Activated T-helper 17 cell treated with anti-CD3 and anti-CD28 coated beads, Interleukin-2, amount 50 U/mL, for 72 hours (primary cell): ENCODE results near the gene FAM107B. TPM values are rescaled to one million over a fixed set of nuclear protein-coding genes. Genes with fewer than 3 reads are reported as not detected.
"Not testable (repeated sequence)": the region's sequence is repeated elsewhere in the genome, so short reads cannot be mapped to it uniquely, and the experiment has no call there.

ENCODE experiments used
- ATAC-seq: fragments of 150-1000 bp; cut with Tn5 transposase; replicated peaks from 2 replicates; pipeline ENCODE4 v1.10.0; 2021; ENCODE audit warnings: mild to moderate bottlenecking, moderate library complexity
- H3K27ac Mint-ChIP-seq: one replicate; pipeline ENCODE4 v1.8.0; 2022; ENCODE audit warnings: mixed read lengths
- H3K27me3 Mint-ChIP-seq: one replicate; pipeline ENCODE4 v1.8.0; 2022; ENCODE audit warnings: mixed read lengths
- H3K36me3 Mint-ChIP-seq: one replicate; pipeline ENCODE4 v1.8.0; 2022; ENCODE audit warnings: low read depth, mild to moderate bottlenecking, mixed read lengths
- H3K4me1 Mint-ChIP-seq: one replicate; pipeline ENCODE4 v1.8.0; 2022; ENCODE audit warnings: mixed read lengths
- H3K4me3 Mint-ChIP-seq: one replicate; pipeline ENCODE4 v1.8.0; 2022; ENCODE audit warnings: mild to moderate bottlenecking, mixed read lengths
- H3K9me3 Mint-ChIP-seq: one replicate; pipeline ENCODE4 v1.8.0; 2022; ENCODE audit warnings: mixed read lengths
- total RNA-seq, 2 donors: library from RNA; stranded (reverse); gene quantifications; one replicate each; pipeline ENCODE4 v1.2.3, GENCODE V29; 2022

FAM107B gene
- total RNA-seq, 2 donors from 2014 or later, result 143 to 188 TPM

GRCh38 chr10:14645239-14645960 is 129.3 kb downstream of the FAM107B start:
- Mint-ChIP-seq H3K9me3 (peaks cover 9% of the 10 kb centered on the region), H3K4me1 (peaks cover 30% of the 10 kb centered on the region), H3K27ac (peak overlapping the region; percentile 50), H3K27me3 (no peaks in the 10 kb centered on the region), H3K4me3 (peak overlapping the region; percentile 42), H3K36me3 (no peaks in the 10 kb centered on the region)
- ATAC-seq, result peak; percentile 73

- no peak for ATAC-seq
- Mint-ChIP-seq H3K27ac (no peak overlapping the region), H3K4me3 (no peak overlapping the region), H3K4me1 (peaks cover 9% of the 10 kb centered on the region), H3K36me3 (no peaks in the 10 kb centered on the region), H3K9me3 (peaks cover 12% of the 10 kb centered on the region), H3K27me3 (no peaks in the 10 kb centered on the region)
Measured at GRCh38 chr10:14639637-14640036, 135.1 kb downstream of the FAM107B start.

GRCh38 chr10:14635043-14635710 is 139.5 kb downstream of the FAM107B start:
- no peaks in the 10 kb centered on the region for H3K27me3 Mint-ChIP-seq

GRCh38 chr10:14634572-14634971 is 140.1 kb downstream of the FAM107B start:
- H3K27ac Mint-ChIP-seq, H3K4me1 Mint-ChIP-seq, ATAC-seq, H3K36me3 Mint-ChIP-seq, H3K9me3 Mint-ChIP-seq, H3K4me3 Mint-ChIP-seq, H3K27me3 Mint-ChIP-seq: not testable (repeated sequence)

More at GRCh38 chr10:14635043-14635710, 139.5 kb downstream of the FAM107B start:
- Mint-ChIP-seq H3K4me1 (peaks cover 8% of the 10 kb centered on the region), H3K36me3 (no peaks in the 10 kb centered on the region), H3K9me3 (peaks cover 4% of the 10 kb centered on the region), H3K27ac (no peak overlapping the region), H3K4me3 (no peak overlapping the region)
- no peak for ATAC-seq

- Mint-ChIP-seq H3K4me3 (no peak overlapping the region), H3K36me3 (no peaks in the 10 kb centered on the region), H3K4me1 (no peaks in the 10 kb centered on the region), H3K27ac (no peak overlapping the region), H3K9me3 (no peaks in the 10 kb centered on the region), H3K27me3 (no peaks in the 10 kb centered on the region)
- no peak for ATAC-seq
Measured at GRCh38 chr10:14625765-14626525, 148.8 kb downstream of the FAM107B start.

GRCh38 chr10:14625192-14625631 is 149.5 kb downstream of the FAM107B start:
- ATAC-seq, result no peak
- peak overlapping the region; percentile 58 for H3K27ac Mint-ChIP-seq

GRCh38 chr10:14624600-14624999 is 150.1 kb downstream of the FAM107B start:
- H3K36me3 Mint-ChIP-seq, result no peaks in the 10 kb centered on the region
- no peak overlapping the region for H3K27ac Mint-ChIP-seq

More at GRCh38 chr10:14625192-14625631, 149.5 kb downstream of the FAM107B start:
- Mint-ChIP-seq H3K4me3 (no peak overlapping the region), H3K36me3 (no peaks in the 10 kb centered on the region), H3K27me3 (no peaks in the 10 kb centered on the region), H3K4me1 (no peaks in the 10 kb centered on the region), H3K9me3 (no peaks in the 10 kb centered on the region)

GRCh38 chr10:14623931-14624330 is 150.8 kb downstream of the FAM107B start:
- ATAC-seq, result no peak
- Mint-ChIP-seq H3K36me3 (no peaks in the 10 kb centered on the region), H3K27ac (no peak overlapping the region)

More at GRCh38 chr10:14624600-14624999, 150.1 kb downstream of the FAM107B start:
- no peaks in the 10 kb centered on the region for H3K27me3 Mint-ChIP-seq
- no peak overlapping the region for H3K4me3 Mint-ChIP-seq
- H3K4me1 Mint-ChIP-seq, result no peaks in the 10 kb centered on the region
- H3K9me3 Mint-ChIP-seq, result no peaks in the 10 kb centered on the region
- ATAC-seq, result no peak

GRCh38 chr10:14621037-14621436 is 153.7 kb downstream of the FAM107B start:
- H3K27ac Mint-ChIP-seq, result no peak overlapping the region
- H3K4me1 Mint-ChIP-seq, result peaks cover 22% of the 10 kb centered on the region
- no peaks in the 10 kb centered on the region for H3K9me3 Mint-ChIP-seq
- no peak for ATAC-seq
- no peaks in the 10 kb centered on the region for H3K36me3 Mint-ChIP-seq
- no peaks in the 10 kb centered on the region for H3K27me3 Mint-ChIP-seq
- no peak overlapping the region for H3K4me3 Mint-ChIP-seq

More at GRCh38 chr10:14623931-14624330, 150.8 kb downstream of the FAM107B start:
- H3K27me3 Mint-ChIP-seq, result no peaks in the 10 kb centered on the region
- H3K4me3 Mint-ChIP-seq, result no peak overlapping the region
- no peaks in the 10 kb centered on the region for H3K9me3 Mint-ChIP-seq
- H3K4me1 Mint-ChIP-seq, result no peaks in the 10 kb centered on the region

GRCh38 chr10:14618674-14619073 is 156.0 kb downstream of the FAM107B start:
- Mint-ChIP-seq H3K27ac (no peak overlapping the region), H3K9me3 (no peaks in the 10 kb centered on the region), H3K27me3 (no peaks in the 10 kb centered on the region), H3K4me3 (no peak overlapping the region), H3K36me3 (no peaks in the 10 kb centered on the region), H3K4me1 (peaks cover 23% of the 10 kb centered on the region)
- no peak for ATAC-seq

GRCh38 chr10:14617852-14618251 is 156.8 kb downstream of the FAM107B start:
- Mint-ChIP-seq H3K4me1 (peaks cover 28% of the 10 kb centered on the region), H3K27ac (peak overlapping the region; percentile 82), H3K27me3 (no peaks in the 10 kb centered on the region), H3K9me3 (no peaks in the 10 kb centered on the region), H3K36me3 (no peaks in the 10 kb centered on the region), H3K4me3 (peak overlapping the region; percentile 56)
- ATAC-seq, result peak; percentile 60

GRCh38 chr10:14616955-14617730 is 157.6 kb downstream of the FAM107B start:
- Mint-ChIP-seq H3K27ac (peak overlapping the region; percentile 82), H3K9me3 (no peaks in the 10 kb centered on the region), H3K36me3 (no peaks in the 10 kb centered on the region), H3K27me3 (no peaks in the 10 kb centered on the region), H3K4me3 (peak overlapping the region; percentile 56), H3K4me1 (peaks cover 28% of the 10 kb centered on the region)
- no peak for ATAC-seq

GRCh38 chr10:14616465-14616864 is 158.2 kb downstream of the FAM107B start:
- Mint-ChIP-seq H3K36me3 (no peaks in the 10 kb centered on the region), H3K27me3 (no peaks in the 10 kb centered on the region), H3K27ac (peak overlapping the region; percentile 82), H3K4me1 (peaks cover 28% of the 10 kb centered on the region), H3K9me3 (no peaks in the 10 kb centered on the region), H3K4me3 (peak overlapping the region; percentile 56)
- no peak for ATAC-seq

GRCh38 chr10:14613588-14613920 is 161.1 kb downstream of the FAM107B start:
- Mint-ChIP-seq H3K4me1 (peaks cover 31% of the 10 kb centered on the region), H3K27me3 (no peaks in the 10 kb centered on the region), H3K36me3 (no peaks in the 10 kb centered on the region), H3K4me3 (no peak overlapping the region), H3K27ac (peak overlapping the region; percentile 3), H3K9me3 (no peaks in the 10 kb centered on the region)
- ATAC-seq, result peak; percentile 52
